ENCODE data around the gene DNM3.

DNA sequence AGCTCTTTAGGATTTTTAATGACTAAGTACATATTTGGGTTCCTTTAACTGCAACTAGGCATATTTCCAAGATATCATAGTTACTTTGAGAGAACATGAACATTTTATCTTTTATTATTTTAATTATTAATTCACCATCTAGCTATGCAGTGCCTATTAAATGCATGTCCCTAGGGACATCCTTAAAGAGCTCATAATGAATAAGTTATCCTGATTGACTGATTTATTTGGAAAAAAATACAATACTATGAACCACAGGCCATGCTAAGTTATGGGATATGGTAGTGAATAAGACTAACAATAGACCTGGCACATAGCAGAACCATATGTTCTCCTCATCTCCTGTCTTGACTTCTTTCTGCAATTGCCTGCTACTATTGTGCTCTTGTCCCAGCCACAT is 562.8 kb downstream of the DNM3 start:
- TF ChIP-seq TCF12 (IDR thresholded peaks at IDR 0.05; ENCODE audit: low read depth) (no peak), RAD21 (IDR thresholded peaks at IDR 0.05; ENCODE audit: low read depth) (no peak), EGR1 (IDR thresholded peaks at IDR 0.05) (no peak), EP300 (IDR thresholded peaks at IDR 0.05; ENCODE audit: borderline replicate concordance) (no peak), YY1 (IDR thresholded peaks at IDR 0.05; ENCODE audit: low read depth) (no peak)
- TF ChIP-seq, protein P1, sequence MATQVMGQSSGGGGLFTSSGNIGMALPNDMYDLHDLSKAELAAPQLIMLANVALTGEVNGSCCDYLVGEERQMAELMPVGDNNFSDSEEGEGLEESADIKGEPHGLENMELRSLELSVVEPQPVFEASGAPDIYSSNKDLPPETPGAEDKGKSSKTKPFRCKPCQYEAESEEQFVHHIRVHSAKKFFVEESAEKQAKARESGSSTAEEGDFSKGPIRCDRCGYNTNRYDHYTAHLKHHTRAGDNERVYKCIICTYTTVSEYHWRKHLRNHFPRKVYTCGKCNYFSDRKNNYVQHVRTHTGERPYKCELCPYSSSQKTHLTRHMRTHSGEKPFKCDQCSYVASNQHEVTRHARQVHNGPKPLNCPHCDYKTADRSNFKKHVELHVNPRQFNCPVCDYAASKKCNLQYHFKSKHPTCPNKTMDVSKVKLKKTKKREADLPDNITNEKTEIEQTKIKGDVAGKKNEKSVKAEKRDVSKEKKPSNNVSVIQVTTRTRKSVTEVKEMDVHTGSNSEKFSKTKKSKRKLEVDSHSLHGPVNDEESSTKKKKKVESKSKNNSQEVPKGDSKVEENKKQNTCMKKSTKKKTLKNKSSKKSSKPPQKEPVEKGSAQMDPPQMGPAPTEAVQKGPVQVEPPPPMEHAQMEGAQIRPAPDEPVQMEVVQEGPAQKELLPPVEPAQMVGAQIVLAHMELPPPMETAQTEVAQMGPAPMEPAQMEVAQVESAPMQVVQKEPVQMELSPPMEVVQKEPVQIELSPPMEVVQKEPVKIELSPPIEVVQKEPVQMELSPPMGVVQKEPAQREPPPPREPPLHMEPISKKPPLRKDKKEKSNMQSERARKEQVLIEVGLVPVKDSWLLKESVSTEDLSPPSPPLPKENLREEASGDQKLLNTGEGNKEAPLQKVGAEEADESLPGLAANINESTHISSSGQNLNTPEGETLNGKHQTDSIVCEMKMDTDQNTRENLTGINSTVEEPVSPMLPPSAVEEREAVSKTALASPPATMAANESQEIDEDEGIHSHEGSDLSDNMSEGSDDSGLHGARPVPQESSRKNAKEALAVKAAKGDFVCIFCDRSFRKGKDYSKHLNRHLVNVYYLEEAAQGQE (IDR thresholded peaks at IDR 0.05; ENCODE audit: low read depth), result no peak
